ENCODE results near the gene AWAT2.
"Not testable (repeated sequence)": the region's sequence is repeated elsewhere in the genome, so short reads cannot be mapped to it uniquely, and the experiment has no call there.

Gene AWAT2

GRCh38 chrX:70041993-70042392, 7.7 kb downstream of the AWAT2 start:
- DNase-seq (ENCODE audit: low read depth in 2 of 2): no peak

GRCh38 chrX:70039758-70040157, 10.0 kb downstream of the AWAT2 start:
- no peak for DNase-seq (ENCODE audit: low read depth in 2 of 2)

GRCh38 chrX:70038951-70039350, 10.8 kb downstream of the AWAT2 start:
- no peak for DNase-seq (ENCODE audit: low read depth in 2 of 2)

- no peak for DNase-seq (ENCODE audit: low read depth in 2 of 2)
Observed at GRCh38 chrX:70038515-70038914, 11.2 kb downstream of the AWAT2 start.

GRCh38 chrX:70034646-70035045, 15.1 kb downstream of the AWAT2 start:
- no peak for DNase-seq (ENCODE audit: low read depth in 2 of 2)

- DNase-seq (ENCODE audit: low read depth in 2 of 2): no peak
Observed at GRCh38 chrX:70033348-70034051, 16.2 kb downstream of the AWAT2 start.

- no peak for DNase-seq (ENCODE audit: low read depth in 2 of 2)
Observed at GRCh38 chrX:70032792-70033191, 16.9 kb downstream of the AWAT2 start.

GRCh38 chrX:70030301-70030767, 19.4 kb downstream of the AWAT2 start:
- DNase-seq (ENCODE audit: low read depth in 2 of 2): no peak

GRCh38 chrX:70029863-70030262, 19.9 kb downstream of the AWAT2 start:
- no peak for DNase-seq (ENCODE audit: low read depth in 2 of 2)

GRCh38 chrX:70026851-70027200, 22.9 kb downstream of the AWAT2 start:
- DNase-seq (ENCODE audit: low read depth in 2 of 2): no peak

- no peak for DNase-seq (ENCODE audit: low read depth in 2 of 2)
Observed at GRCh38 chrX:70026112-70026850, 23.5 kb downstream of the AWAT2 start.

GRCh38 chrX:70025464-70025863, 24.3 kb downstream of the AWAT2 start:
- DNase-seq (ENCODE audit: low read depth in 2 of 2): no peak

- no peak for DNase-seq (ENCODE audit: low read depth in 2 of 2)
Observed at GRCh38 chrX:70022616-70023015, 27.1 kb downstream of the AWAT2 start.

GRCh38 chrX:70016513-70016912, 33.2 kb downstream of the AWAT2 start:
- DNase-seq (ENCODE audit: low read depth in 2 of 2): no peak

GRCh38 chrX:70013466-70014381, 36.0 kb downstream of the AWAT2 start:
- no peak for DNase-seq (ENCODE audit: low read depth in 2 of 2)

GRCh38 chrX:70012756-70013155, 37.0 kb downstream of the AWAT2 start:
- DNase-seq (ENCODE audit: low read depth in 2 of 2): no peak

GRCh38 chrX:70009970-70010369, 39.8 kb downstream of the AWAT2 start:
- no peak for DNase-seq (ENCODE audit: low read depth in 2 of 2)

GRCh38 chrX:70009049-70009448, 40.7 kb downstream of the AWAT2 start:
- DNase-seq (ENCODE audit: low read depth in 2 of 2): no peak

- no peak for DNase-seq (ENCODE audit: low read depth in 2 of 2)
Observed at GRCh38 chrX:70007946-70008345, 41.8 kb downstream of the AWAT2 start.

- DNase-seq (ENCODE audit: low read depth in 2 of 2): no peak
Observed at GRCh38 chrX:70001708-70002341, 47.9 kb downstream of the AWAT2 start.

- DNase-seq (ENCODE audit: low read depth in 2 of 2): no peak
Observed at GRCh38 chrX:70001269-70001668, 48.5 kb downstream of the AWAT2 start.

- not testable (repeated sequence) for DNase-seq (ENCODE audit: low read depth in 2 of 2)
Observed at GRCh38 chrX:69998299-69998698, 51.4 kb downstream of the AWAT2 start.

All from stimulated activated CD8-positive, alpha-beta memory T cell treated with anti-CD3 and anti-CD28 coated beads, Interleukin-7, amount 100 ng/mL, for 4 hours (primary cell).